Activated CD8-positive, alpha-beta T cell treated with anti-CD3 and anti-CD28 coated beads for 36 hours (primary cell): ENCODE measurements around the gene C17orf67. TPM values are rescaled to one million over a fixed set of nuclear protein-coding genes. Genes with fewer than 3 reads are reported as not detected.
A peak's percentile ranks its signal among the peaks of the same experiment; 100 is the strongest.

Experiments
- ATAC-seq: fragments of 200-7000 bp; cut with Tn5 transposase; one replicate; pipeline ENCODE4 v1.10.0; 2021; ENCODE audit warnings: mild to moderate bottlenecking, moderate library complexity
- CTCF ChIA-PET: fragments of 350-600 bp; sonication (Branson Sonifier 250); formaldehyde crosslinking; loops from one replicate; lab custom pipeline; 2021; ENCODE audit warnings: antibody characterized with exemption; lab: Charles Lee
- POLR2A ChIA-PET: fragments of 350-600 bp; sonication (Branson Sonifier 250); formaldehyde crosslinking; loops from one replicate; lab custom pipeline; 2021; ENCODE audit warnings: antibody characterized with exemption; lab: Charles Lee
- DNase-seq: peaks from one replicate; pipeline ENCODE4 v3.0.0-alpha.2; 2020
- H3K27ac Mint-ChIP-seq: one replicate; pipeline ENCODE4 v1.8.0; 2021; ENCODE audit warnings: mild to moderate bottlenecking, mixed read lengths
- H3K27me3 Mint-ChIP-seq: one replicate; pipeline ENCODE4 v1.8.0; 2021; ENCODE audit warnings: mixed read lengths
- H3K36me3 Mint-ChIP-seq: one replicate; pipeline ENCODE4 v1.8.0; 2021; ENCODE audit warnings: low read depth, mixed read lengths
- H3K4me1 Mint-ChIP-seq: one replicate; pipeline ENCODE4 v1.8.0; 2021; ENCODE audit warnings: low read depth, mixed read lengths
- H3K4me3 Mint-ChIP-seq: one replicate; pipeline ENCODE4 v1.8.0; 2021; ENCODE audit warnings: mild to moderate bottlenecking, moderate library complexity, mixed read lengths
- H3K9me3 Mint-ChIP-seq: one replicate; pipeline ENCODE4 v1.8.0; 2021; ENCODE audit warnings: mixed read lengths
- CTCF ChIP-seq: fragments of 200-600 bp; IDR thresholded peaks from one replicate; pipeline ENCODE4 v1.8.0; 2022; ENCODE audit warnings: antibody characterized with exemption, mild to moderate bottlenecking
- intact Hi-C: fragments of 100-400 bp; cut with micrococcal nuclease; formaldehyde crosslinking; loops from one replicate; pipeline ENCODE4 v1.10.0; 2022
- total RNA-seq, 2 experiments: library from RNA; stranded (reverse); gene quantifications; one replicate each; pipeline ENCODE4 v1.2.3, GENCODE V29; 2021

Gene C17orf67
- total RNA-seq, 2 experiments from 2014 or later: 2.3 TPM

DNA sequence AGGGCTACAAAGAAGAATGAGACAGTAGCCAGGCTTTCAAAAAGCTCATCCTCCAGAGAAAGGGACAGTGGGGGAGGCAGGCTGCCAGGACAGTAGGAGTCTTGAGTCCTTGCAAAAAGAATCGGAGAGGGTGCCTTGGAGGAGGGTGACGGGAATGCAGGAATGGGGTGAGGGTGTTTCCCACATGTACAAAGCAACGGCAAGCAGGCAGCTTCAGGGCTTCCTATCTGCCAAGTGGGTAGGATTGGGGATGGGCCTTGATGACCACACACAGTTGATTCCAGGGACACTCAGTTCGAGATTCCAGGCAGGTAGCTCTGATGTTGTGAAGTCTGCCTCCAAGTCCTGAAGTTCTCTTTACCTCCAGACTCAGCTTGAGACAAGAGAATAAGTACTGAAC lies 54.4 kb downstream of the C17orf67 start:
- no peaks in the 10 kb centered on the region for H3K36me3 Mint-ChIP-seq
- ChIA-PET CTCF (interaction anchor here (0.8 to 4.5 kb wide), 31 partner anchors 8 to 280 kb away, joined by 3 to 58 read pairs (median 7); partner anchors contain the start of gene NOG), POLR2A (interaction anchor here (1.3 kb wide), 1 partner anchor 19 kb away, joined by 4 read pairs; no protein-coding TSS in a partner anchor)
- no peak for DNase-seq
- H3K4me3 Mint-ChIP-seq: peak overlapping the region; percentile 75
- no peaks in the 10 kb centered on the region for H3K9me3 Mint-ChIP-seq
- no peak for ATAC-seq
- H3K27ac Mint-ChIP-seq: peak overlapping the region; percentile 85
- peaks cover 24% of the 10 kb centered on the region for H3K4me1 Mint-ChIP-seq
- TF ChIP-seq CTCF: no peak
- no peaks in the 10 kb centered on the region for H3K27me3 Mint-ChIP-seq
- intact Hi-C loops: no loop called here

- intact Hi-C loops: no loop called here
- POLR2A ChIA-PET: interaction anchor here (1.3 kb wide), 1 partner anchor 20 kb away, joined by 4 read pairs; no protein-coding TSS in a partner anchor
- CTCF ChIA-PET: interaction anchor here (0.9 to 4.5 kb wide), 17 partner anchors 8 to 279 kb away, joined by 3 to 58 read pairs (median 8); partner anchors contain the start of gene NOG
- Mint-ChIP-seq H3K36me3 (no peaks in the 10 kb centered on the region), H3K4me1 (peaks cover 24% of the 10 kb centered on the region), H3K27me3 (no peaks in the 10 kb centered on the region), H3K9me3 (no peaks in the 10 kb centered on the region), H3K27ac (peak overlapping the region; percentile 55), H3K4me3 (no peak overlapping the region)
- ATAC-seq: no peak
- no peak for TF ChIP-seq CTCF
- no peak for DNase-seq
These were observed 54.8 kb downstream of the C17orf67 start for GRCh38 chr17:56778898-56779297.

DNA sequence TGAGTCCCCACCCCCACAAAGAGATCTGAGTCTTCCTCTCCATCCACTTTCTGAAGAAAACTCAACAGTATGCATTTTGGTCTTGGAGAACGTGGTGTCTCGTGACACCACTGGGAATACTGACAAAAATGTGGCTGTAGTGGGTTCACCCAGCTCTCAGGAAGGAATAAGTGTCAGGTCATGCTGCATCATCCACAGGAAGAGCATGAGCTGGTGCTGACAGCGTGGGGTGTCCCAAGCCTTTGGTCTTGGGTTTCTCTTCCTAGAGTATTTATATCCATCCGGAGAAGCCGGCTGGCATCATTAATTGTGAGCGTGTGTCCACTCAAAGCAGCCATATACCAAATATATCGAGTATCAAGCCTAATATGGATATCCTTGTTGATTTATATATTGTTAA lies 55.9 kb downstream of the C17orf67 start:
- TF ChIP-seq CTCF: no peak
- Mint-ChIP-seq H3K4me3 (no peak overlapping the region), H3K4me1 (peaks cover 22% of the 10 kb centered on the region), H3K9me3 (no peaks in the 10 kb centered on the region), H3K27me3 (no peaks in the 10 kb centered on the region), H3K36me3 (no peaks in the 10 kb centered on the region), H3K27ac (no peak overlapping the region)
- ChIA-PET CTCF (interaction anchor here (1.6 kb wide), 1 partner anchor 62 kb away, joined by 6 read pairs; no protein-coding TSS in a partner anchor), POLR2A (no interaction called here)
- DNase-seq (no peak), ATAC-seq (no peak)
- intact Hi-C loops: no loop called here

DNA sequence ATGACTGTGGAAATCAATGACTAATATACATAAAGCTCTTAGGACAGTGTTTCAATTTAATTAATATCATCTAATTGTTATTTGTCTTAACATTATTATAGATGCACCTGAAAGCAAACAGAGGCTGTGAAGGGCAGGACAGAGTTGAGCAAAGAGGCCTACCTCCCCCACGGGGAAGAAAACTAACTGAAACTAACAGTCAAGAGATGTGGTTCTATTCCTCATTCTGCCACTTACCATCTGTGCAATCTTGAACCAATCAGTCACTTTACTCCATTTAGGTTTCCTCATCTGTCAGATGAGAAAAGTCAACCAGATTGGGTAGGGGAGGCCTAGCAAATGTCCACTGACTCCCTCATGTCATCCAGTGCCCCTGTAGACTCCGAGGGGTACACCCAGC lies 59.1 kb downstream of the C17orf67 start:
- no peak for DNase-seq
- Mint-ChIP-seq H3K27ac (no peak overlapping the region), H3K27me3 (no peaks in the 10 kb centered on the region), H3K9me3 (no peaks in the 10 kb centered on the region), H3K4me1 (peaks cover 10% of the 10 kb centered on the region), H3K4me3 (no peak overlapping the region), H3K36me3 (no peaks in the 10 kb centered on the region)
- peak; percentile 45 for ATAC-seq
- intact Hi-C loops: no loop called here
- ChIA-PET CTCF (interaction anchor here (0.8 to 1.4 kb wide), 2 partner anchors 45 to 182 kb away, joined by 3 read pairs; no protein-coding TSS in a partner anchor), POLR2A (no interaction called here)
- TF ChIP-seq CTCF: no peak

- no peaks in the 10 kb centered on the region for H3K4me1 Mint-ChIP-seq
- no peaks in the 10 kb centered on the region for H3K36me3 Mint-ChIP-seq
- CTCF ChIA-PET: no interaction called here
- no peaks in the 10 kb centered on the region for H3K9me3 Mint-ChIP-seq
- H3K27ac Mint-ChIP-seq: no peak overlapping the region
- ATAC-seq (no peak), DNase-seq (no peak)
- TF ChIP-seq CTCF: no peak
- POLR2A ChIA-PET: no interaction called here
- intact Hi-C loops: no loop called here
- H3K4me3 Mint-ChIP-seq: no peak overlapping the region
- no peaks in the 10 kb centered on the region for H3K27me3 Mint-ChIP-seq
These were observed 60.6 kb downstream of the C17orf67 start for GRCh38 chr17:56773124-56773523.
